ENCODE data around the gene SSR3. TPM values are rescaled to one million over a fixed set of nuclear protein-coding genes. Genes with fewer than 3 reads are reported as not detected.

The SSR3 gene
- total and polyA plus RNA-seq, 9 of the 15 experiments (the other 6 are each of a cell fraction or from before 2014, with no cell fraction given), result 104 to 464 (median 307) TPM

DNA sequence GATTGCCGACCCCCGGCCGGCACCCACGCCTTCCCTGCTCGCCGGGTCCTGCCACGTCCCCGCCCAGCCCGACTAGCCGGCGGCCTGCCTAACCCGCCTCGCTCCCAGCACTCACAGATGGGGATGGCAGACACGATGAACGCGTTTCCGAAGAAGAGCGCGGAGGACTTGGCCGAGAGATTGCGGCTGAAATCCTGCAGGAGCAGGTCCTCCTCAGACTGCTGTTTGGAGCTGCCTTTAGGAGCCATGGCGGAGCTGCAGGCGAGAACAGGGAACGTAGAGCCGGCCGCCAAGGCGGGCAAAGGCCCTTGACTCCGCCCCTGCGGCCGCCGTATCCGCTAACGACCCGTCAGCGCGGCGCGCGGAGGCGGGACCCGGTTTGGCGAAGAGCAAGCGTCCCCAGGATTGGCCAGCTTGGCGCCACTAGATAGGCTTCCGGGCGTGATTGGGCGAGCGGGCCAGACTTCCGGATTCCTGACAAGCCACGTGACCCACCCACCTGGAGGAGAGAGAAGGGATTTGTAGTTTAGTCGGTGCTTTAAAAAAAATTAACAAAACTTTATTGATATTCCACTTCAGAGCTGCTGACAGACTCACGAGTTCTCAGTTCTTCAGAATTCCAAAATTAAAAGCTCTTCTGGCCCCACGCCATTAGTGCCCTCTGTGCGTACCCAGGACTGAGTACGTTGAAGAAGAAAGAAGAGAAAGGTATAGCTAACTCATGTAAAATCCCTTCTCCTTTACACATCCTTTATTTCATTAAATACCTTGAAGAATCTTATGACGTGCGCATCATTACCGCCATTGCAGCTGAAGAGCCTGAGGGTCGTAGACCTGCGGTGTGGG lies at the start of gene SSR3 (continued):
- TF ChIP-seq, protein P1, sequence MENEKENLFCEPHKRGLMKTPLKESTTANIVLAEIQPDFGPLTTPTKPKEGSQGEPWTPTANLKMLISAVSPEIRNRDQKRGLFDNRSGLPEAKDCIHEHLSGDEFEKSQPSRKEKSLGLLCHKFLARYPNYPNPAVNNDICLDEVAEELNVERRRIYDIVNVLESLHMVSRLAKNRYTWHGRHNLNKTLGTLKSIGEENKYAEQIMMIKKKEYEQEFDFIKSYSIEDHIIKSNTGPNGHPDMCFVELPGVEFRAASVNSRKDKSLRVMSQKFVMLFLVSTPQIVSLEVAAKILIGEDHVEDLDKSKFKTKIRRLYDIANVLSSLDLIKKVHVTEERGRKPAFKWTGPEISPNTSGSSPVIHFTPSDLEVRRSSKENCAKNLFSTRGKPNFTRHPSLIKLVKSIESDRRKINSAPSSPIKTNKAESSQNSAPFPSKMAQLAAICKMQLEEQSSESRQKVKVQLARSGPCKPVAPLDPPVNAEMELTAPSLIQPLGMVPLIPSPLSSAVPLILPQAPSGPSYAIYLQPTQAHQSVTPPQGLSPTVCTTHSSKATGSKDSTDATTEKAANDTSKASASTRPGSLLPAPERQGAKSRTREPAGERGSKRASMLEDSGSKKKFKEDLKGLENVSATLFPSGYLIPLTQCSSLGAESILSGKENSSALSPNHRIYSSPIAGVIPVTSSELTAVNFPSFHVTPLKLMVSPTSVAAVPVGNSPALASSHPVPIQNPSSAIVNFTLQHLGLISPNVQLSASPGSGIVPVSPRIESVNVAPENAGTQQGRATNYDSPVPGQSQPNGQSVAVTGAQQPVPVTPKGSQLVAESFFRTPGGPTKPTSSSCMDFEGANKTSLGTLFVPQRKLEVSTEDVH (IDR thresholded peaks at IDR 0.05; ENCODE audit: low read depth, partially characterized antibody), result peak; percentile 88
- TF ChIP-seq CHCHD3 (CRISPR knock-in tag; IDR thresholded peaks at IDR 0.05) (no peak), NR2C1 (IDR thresholded peaks at IDR 0.05) (peak; percentile 44; the same call in 1 of the 2 replicates), NR2C1 (tag; IDR thresholded peaks at IDR 0.05) (0 out of 2 replicates have a peak, but pooled peaks have one; percentile 40), ZNF75A (CRISPR knock-in tag; IDR thresholded peaks at IDR 0.05) (no peak), LCOR (CRISPR knock-in tag; IDR thresholded peaks at IDR 0.05) (peak; percentile 91), TAF7 (tag; IDR thresholded peaks at IDR 0.05) (peak; percentile 63; the same call in 1 of the 2 replicates), TAF1 (IDR thresholded peaks at IDR 0.05; ENCODE audit: control insufficient read depth, extremely low read depth, insufficient read depth, low read length, severe bottlenecking) (peak; percentile 83), GABPA (tag; conservative IDR thresholded peaks at IDR 0.05; ENCODE audit: low read depth) (peak; percentile 92), ZNF282 (CRISPR knock-in tag; IDR thresholded peaks at IDR 0.05) (no peak), NCOA4 (IDR thresholded peaks at IDR 0.05; ENCODE audit: partially characterized antibody) (no peak), STAT5B (CRISPR knock-in tag; IDR thresholded peaks at IDR 0.05) (no peak), SRF (CRISPR knock-in tag; IDR thresholded peaks at IDR 0.05) (peak in 1 of 2 experiments; percentile 51; a peak in 1 of 4 replicates), ZNF830 (CRISPR knock-in tag; IDR thresholded peaks at IDR 0.05) (0 out of 2 replicates have a peak, but pooled peaks have one; percentile 8), CREB1 (IDR thresholded peaks at IDR 0.05) (peak; percentile 85), CREB1 (CRISPR knock-in tag; IDR thresholded peaks at IDR 0.05) (peak; percentile 83)
- TF ChIP-seq, protein P2, sequence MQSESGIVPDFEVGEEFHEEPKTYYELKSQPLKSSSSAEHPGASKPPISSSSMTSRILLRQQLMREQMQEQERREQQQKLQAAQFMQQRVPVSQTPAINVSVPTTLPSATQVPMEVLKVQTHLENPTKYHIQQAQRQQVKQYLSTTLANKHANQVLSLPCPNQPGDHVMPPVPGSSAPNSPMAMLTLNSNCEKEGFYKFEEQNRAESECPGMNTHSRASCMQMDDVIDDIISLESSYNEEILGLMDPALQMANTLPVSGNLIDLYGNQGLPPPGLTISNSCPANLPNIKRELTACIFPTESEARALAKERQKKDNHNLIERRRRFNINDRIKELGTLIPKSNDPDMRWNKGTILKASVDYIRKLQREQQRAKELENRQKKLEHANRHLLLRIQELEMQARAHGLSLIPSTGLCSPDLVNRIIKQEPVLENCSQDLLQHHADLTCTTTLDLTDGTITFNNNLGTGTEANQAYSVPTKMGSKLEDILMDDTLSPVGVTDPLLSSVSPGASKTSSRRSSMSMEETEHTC (IDR thresholded peaks at IDR 0.05), result peak; percentile 85
- TF ChIP-seq, protein P3, sequence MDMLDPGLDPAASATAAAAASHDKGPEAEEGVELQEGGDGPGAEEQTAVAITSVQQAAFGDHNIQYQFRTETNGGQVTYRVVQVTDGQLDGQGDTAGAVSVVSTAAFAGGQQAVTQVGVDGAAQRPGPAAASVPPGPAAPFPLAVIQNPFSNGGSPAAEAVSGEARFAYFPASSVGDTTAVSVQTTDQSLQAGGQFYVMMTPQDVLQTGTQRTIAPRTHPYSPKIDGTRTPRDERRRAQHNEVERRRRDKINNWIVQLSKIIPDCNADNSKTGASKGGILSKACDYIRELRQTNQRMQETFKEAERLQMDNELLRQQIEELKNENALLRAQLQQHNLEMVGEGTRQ (CRISPR knock-in tag; IDR thresholded peaks at IDR 0.05), result peak; percentile 98
